ENCODE data around the gene PCP4. TPM values are rescaled to one million over a fixed set of nuclear protein-coding genes. Genes with fewer than 3 reads are reported as not detected.

PCP4 gene
- total RNA-seq, 1 experiment from 2014 or later, result 0.77 TPM

DNA sequence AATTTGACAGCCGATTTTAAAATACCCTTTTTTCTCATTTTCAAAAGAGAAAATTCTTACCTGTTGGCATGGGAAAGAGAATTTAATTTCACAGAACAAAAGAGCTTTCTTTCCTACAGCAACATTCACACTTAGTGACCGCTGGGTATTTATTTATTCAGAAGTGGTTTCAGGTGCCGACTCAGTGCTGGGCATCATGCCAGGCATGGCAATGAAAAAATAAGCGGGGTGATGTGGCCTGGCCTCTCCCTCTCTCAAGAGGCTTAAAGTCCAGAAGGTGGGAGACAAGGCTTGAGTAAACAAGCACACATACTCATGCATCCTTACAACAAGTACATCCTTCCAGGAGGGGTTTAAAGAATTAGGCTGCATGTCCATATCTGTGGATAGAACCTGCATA lies 4.1 kb upstream of the PCP4 start:
- Histone ChIP-seq H2AFZ (ENCODE audit: low read length) (no peak overlapping the region), H3K9me3 (ENCODE audit: control insufficient read depth, low read depth, low read length) (no peaks in the 10 kb centered on the region), H2BK12ac (ENCODE audit: insufficient read length, low read depth, low read length) (no peak overlapping the region), H3T11ph (ENCODE audit: low read length) (no peak overlapping the region), H3K14ac (ENCODE audit: insufficient read depth, low read length) (no peak overlapping the region), H4K91ac (ENCODE audit: insufficient read length, low read depth, low read length) (no peak overlapping the region), H2BK5ac (ENCODE audit: insufficient read length, low read length) (no peak overlapping the region), H3K18ac (ENCODE audit: insufficient read length, low read depth, low read length) (no peak overlapping the region), H3K27ac (ENCODE audit: insufficient read length, low read depth, low read length) (no peak overlapping the region), H3K27me3 (ENCODE audit: insufficient read depth, low read length) (no peaks in the 10 kb centered on the region), H4K5ac (ENCODE audit: insufficient read length, low read depth, low read length) (no peak overlapping the region), H3K56ac (ENCODE audit: insufficient read length, low read depth, low read length) (no peak overlapping the region), H3K23ac (ENCODE audit: insufficient read length, low read depth, low read length) (no peak overlapping the region), H3K4ac (ENCODE audit: low read depth, low read length) (no peak overlapping the region), H3K79me1 (ENCODE audit: insufficient read depth, low read depth, low read length, poor library complexity, severe bottlenecking) (no peaks in the 10 kb centered on the region), H4K8ac (replicated peaks; ENCODE audit: insufficient read length, low read depth, low read length) (no peak overlapping the region), H2BK120ac (ENCODE audit: low read depth, low read length, poor library complexity, severe bottlenecking) (no peak overlapping the region), H2BK15ac (ENCODE audit: low read depth, low read length) (no peak overlapping the region), H3K23me2 (ENCODE audit: insufficient read length, low read depth, low read length, poor library complexity, severe bottlenecking) (no peaks in the 10 kb centered on the region), H2BK20ac (ENCODE audit: low read depth, low read length, poor library complexity, severe bottlenecking) (no peak overlapping the region), H3K9ac (ENCODE audit: extremely low read depth, insufficient read length, low read length) (no peak overlapping the region), H3K4me2 (ENCODE audit: insufficient read depth, insufficient read length, low read length) (no peak overlapping the region), H2AK5ac (ENCODE audit: insufficient read length, low read length) (no peak overlapping the region), H3K79me2 (ENCODE audit: insufficient read depth, low read length) (no peaks in the 10 kb centered on the region), H4K20me1 (ENCODE audit: control insufficient read depth, insufficient read depth, insufficient read length) (no peaks in the 10 kb centered on the region), H3K4me1 (ENCODE audit: insufficient read depth, low read length) (no peaks in the 10 kb centered on the region)
- Mint-ChIP-seq H3K27ac (peak overlapping the region in 2 of 3 experiments; percentile 40 to 41; a peak in 1 of 7 replicates), H3K4me3 (no peak overlapping the region), H3K27me3 (ENCODE audit: low read depth) (peaks cover 9% of the 10 kb centered on the region), H3K4me1 (peaks cover 10 to 14% of the 10 kb centered on the region in 2 experiments), H3K9me3 (peaks cover 5% of the 10 kb centered on the region in 2 experiments), H3K36me3 (ENCODE audit: insufficient read depth in 1 of 3, low read depth in 3 of 3) (peaks cover 4 to 6% (median 6%) of the 10 kb centered on the region in 3 experiments; a peak in 6 of 7 replicates)
- no peak for DNase-seq
- WGBS (ENCODE audit: extremely low coverage, insufficient read length, low lambda C conversion rate), result no CpG with 5 or more reads among the region's 4 CpGs
- TF ChIP-seq, protein P1, sequence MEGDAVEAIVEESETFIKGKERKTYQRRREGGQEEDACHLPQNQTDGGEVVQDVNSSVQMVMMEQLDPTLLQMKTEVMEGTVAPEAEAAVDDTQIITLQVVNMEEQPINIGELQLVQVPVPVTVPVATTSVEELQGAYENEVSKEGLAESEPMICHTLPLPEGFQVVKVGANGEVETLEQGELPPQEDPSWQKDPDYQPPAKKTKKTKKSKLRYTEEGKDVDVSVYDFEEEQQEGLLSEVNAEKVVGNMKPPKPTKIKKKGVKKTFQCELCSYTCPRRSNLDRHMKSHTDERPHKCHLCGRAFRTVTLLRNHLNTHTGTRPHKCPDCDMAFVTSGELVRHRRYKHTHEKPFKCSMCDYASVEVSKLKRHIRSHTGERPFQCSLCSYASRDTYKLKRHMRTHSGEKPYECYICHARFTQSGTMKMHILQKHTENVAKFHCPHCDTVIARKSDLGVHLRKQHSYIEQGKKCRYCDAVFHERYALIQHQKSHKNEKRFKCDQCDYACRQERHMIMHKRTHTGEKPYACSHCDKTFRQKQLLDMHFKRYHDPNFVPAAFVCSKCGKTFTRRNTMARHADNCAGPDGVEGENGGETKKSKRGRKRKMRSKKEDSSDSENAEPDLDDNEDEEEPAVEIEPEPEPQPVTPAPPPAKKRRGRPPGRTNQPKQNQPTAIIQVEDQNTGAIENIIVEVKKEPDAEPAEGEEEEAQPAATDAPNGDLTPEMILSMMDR (conservative IDR thresholded peaks at IDR 0.05), result no peak

Measured in H9 (cell line).